ENCODE data around the gene INSM2.

DNA sequence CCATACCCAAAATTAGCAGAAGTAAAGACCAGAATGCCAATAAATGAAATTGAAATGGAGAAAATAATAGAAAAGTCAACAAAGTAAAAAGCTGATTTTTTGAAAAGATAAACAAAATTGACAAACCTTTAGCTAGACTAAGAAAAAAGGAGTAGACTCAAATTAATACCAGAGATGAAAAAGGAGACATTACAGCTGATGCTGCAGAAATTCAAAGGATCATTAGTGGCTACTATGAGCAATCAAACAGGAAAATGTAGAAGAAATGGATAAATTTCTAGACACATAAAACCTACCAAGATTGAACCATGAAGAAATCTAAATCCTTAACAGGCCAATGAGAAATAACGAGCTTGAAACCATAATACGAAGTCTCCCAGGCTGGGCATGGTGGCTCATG is 34.8 kb upstream of the INSM2 start:
- TF ChIP-seq CTCF (optimal IDR thresholded peaks at IDR 0.05 in 1 of 3, IDR thresholded peaks at IDR 0.05 in 1 of 3, conservative IDR thresholded peaks at IDR 0.05 in 1 of 3; ENCODE audit: extremely low read depth in 1 of 3, insufficient read depth in 2 of 3, low read length in 3 of 3) (no peak), EZH2 (IDR thresholded peaks at IDR 0.05; ENCODE audit: low read length) (no peak)

Measured in keratinocyte (primary cell).